GM06990 (cell line): ENCODE data around the gene S100PBP.

Source experiments
- DNase-seq: peaks from one replicate; pipeline ENCODE4 v3.0.0-alpha.2; 2011; ENCODE audit not compliant: insufficient read length; ENCODE audit errors: extremely low read depth
- H3K27me3 ChIP-seq: replicated peaks from 2 replicates; pipeline ENCODE4 v1.6.0; 2011; ENCODE audit warnings: low read length; ENCODE audit not compliant: control insufficient read depth, insufficient read depth
- H3K36me3 ChIP-seq: 2 replicates; pipeline ENCODE4 v1.5.1; 2011; ENCODE audit warnings: low read length; ENCODE audit not compliant: control insufficient read depth, insufficient read depth
- H3K4me3 ChIP-seq: replicated peaks from 2 replicates; pipeline ENCODE4 v1.5.1; 2011; ENCODE audit warnings: low read depth, mild to moderate bottlenecking, control low read depth, low read length
- CTCF ChIP-seq: IDR thresholded peaks from 2 replicates; pipeline ENCODE4 v1.5.1; 2011; ENCODE audit warnings: low read length, control low read depth, mild to moderate bottlenecking, inconsistent platforms; ENCODE audit not compliant: insufficient read depth, poor library complexity, severe bottlenecking

Gene S100PBP

GRCh38 chr1:32886828-32887414, 69.5 kb downstream of the S100PBP start:
- H3K27me3 ChIP-seq, result peaks cover 5% of the 10 kb centered on the region
- H3K36me3 ChIP-seq, result no peaks in the 10 kb centered on the region
- no peak for DNase-seq
- no peak overlapping the region for H3K4me3 ChIP-seq
- no peak for TF ChIP-seq CTCF

- H3K36me3 ChIP-seq, result no peaks in the 10 kb centered on the region
- H3K27me3 ChIP-seq, result peaks cover 6% of the 10 kb centered on the region
- no peak for DNase-seq
Observed at GRCh38 chr1:32887623-32888022, 70.2 kb downstream of the S100PBP start.

GRCh38 chr1:32888134-32888533, 70.7 kb downstream of the S100PBP start:
- Histone ChIP-seq H3K4me3 (no peak overlapping the region), H3K27me3 (peaks cover 7% of the 10 kb centered on the region), H3K36me3 (no peaks in the 10 kb centered on the region)
- DNase-seq, result no peak
- no peak for TF ChIP-seq CTCF

More at GRCh38 chr1:32887623-32888022, 70.2 kb downstream of the S100PBP start:
- no peak for TF ChIP-seq CTCF
- no peak overlapping the region for H3K4me3 ChIP-seq

- no peak overlapping the region for H3K4me3 ChIP-seq
- peaks cover 7% of the 10 kb centered on the region for H3K27me3 ChIP-seq
- no peak for TF ChIP-seq CTCF
- no peaks in the 10 kb centered on the region for H3K36me3 ChIP-seq
- DNase-seq, result no peak
Observed at GRCh38 chr1:32888677-32889420, 71.4 kb downstream of the S100PBP start.

GRCh38 chr1:32889731-32890278, 72.4 kb downstream of the S100PBP start:
- Histone ChIP-seq H3K27me3 (peaks cover 7% of the 10 kb centered on the region), H3K4me3 (no peak overlapping the region), H3K36me3 (no peaks in the 10 kb centered on the region)
- no peak for TF ChIP-seq CTCF
- no peak for DNase-seq
